HTERT RPE-1 (cell line): ENCODE results near the gene CFAP74.

ENCODE experiments used
- in situ Hi-C: fragments of 300-500 bp; cut with MboI; formaldehyde crosslinking; loops from 4 replicates; pipeline ENCODE4 v1.14.3; 2020; ENCODE audit warnings: low sequenced_read_pairs

Gene CFAP74

DNA sequence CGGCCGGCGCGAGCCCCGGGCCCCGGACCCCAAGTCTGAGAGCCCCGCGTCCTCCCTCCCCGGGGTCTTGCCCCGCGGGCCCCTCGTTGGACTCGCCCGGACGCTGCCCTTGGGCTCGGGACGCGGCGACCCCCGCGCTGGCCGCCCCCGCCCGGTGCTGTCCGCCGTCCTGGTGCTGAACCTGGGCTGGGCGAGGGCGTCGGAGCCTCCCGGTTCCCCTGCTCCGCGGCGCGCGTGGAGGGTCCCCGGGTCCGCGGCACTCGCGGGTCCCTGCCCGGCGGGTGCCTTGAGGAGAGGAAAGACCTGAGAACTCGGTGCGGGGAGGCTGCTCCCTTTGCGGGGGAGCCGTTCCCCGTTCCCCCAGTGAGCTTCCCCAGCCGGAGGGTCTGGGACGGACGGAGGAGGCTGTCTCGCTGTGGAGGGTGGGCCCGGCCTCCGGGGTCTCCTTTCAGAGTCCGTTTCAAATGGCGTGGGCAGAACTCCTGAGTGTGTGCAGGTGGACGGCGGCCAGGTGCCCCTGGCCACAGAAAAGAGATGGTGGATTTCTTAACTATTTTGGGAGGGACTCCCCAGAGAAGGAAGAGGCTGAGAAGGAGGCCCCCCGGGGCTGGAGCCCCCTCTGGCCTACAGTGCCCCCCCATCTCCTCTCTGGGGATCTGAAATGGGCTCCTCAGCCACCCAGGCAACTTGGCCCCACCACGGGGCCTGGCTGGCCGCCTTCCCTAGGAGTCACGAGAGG is 16.2 kb upstream of the CFAP74 start:
- in situ Hi-C loops: no loop called here

DNA sequence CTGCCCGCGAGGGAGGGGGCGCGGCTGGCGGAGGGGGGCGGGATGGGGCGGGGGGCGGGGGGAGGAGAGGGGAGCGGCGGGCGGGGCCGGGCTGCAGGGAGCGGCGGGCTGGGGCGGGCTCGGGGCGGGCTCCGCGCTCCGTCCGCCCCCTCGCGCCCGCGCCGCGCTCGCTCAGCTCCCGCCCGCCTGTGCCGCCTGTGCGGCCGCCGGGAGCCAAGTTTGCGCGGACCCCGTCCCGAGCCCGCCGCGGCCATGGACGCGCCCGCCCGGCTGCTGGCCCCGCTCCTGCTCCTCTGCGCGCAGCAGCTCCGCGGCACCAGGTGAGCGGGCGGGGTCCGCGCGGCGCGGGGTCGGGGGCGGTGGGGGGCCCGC is 15.6 kb upstream of the CFAP74 start, which contains the start of gene GABRD:
Gene GABRD, plus strand, starts transcription at position 174 of the 372 bp plus-strand sequence. Its CDS starts 79 bp downstream, at position 253.
- in situ Hi-C loops: no loop called here

GRCh38 chr1:2018217-2019171 is 14.9 kb upstream of the CFAP74 start:
- in situ Hi-C loops: no loop called here

DNA sequence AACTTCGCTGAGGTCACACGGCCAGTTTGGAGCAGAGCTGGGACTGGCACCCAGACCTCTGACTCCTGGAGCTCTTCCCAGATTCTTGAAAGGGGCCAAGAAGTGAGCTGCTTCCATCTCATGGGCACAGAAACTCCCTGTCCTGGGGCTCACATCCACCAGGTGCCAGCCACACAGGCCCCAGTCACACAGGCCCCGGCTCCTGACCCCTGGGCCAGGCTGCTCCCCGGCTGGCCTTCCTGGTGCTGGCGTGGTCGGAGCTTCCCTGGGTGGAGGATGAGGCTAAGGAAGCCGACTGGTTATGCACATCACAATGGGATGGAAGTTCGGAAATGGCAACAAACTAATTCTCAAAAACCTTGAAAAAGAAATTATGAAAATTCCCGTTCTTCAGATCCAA is 12.5 kb upstream of the CFAP74 start:
- in situ Hi-C loops: no loop called here

DNA sequence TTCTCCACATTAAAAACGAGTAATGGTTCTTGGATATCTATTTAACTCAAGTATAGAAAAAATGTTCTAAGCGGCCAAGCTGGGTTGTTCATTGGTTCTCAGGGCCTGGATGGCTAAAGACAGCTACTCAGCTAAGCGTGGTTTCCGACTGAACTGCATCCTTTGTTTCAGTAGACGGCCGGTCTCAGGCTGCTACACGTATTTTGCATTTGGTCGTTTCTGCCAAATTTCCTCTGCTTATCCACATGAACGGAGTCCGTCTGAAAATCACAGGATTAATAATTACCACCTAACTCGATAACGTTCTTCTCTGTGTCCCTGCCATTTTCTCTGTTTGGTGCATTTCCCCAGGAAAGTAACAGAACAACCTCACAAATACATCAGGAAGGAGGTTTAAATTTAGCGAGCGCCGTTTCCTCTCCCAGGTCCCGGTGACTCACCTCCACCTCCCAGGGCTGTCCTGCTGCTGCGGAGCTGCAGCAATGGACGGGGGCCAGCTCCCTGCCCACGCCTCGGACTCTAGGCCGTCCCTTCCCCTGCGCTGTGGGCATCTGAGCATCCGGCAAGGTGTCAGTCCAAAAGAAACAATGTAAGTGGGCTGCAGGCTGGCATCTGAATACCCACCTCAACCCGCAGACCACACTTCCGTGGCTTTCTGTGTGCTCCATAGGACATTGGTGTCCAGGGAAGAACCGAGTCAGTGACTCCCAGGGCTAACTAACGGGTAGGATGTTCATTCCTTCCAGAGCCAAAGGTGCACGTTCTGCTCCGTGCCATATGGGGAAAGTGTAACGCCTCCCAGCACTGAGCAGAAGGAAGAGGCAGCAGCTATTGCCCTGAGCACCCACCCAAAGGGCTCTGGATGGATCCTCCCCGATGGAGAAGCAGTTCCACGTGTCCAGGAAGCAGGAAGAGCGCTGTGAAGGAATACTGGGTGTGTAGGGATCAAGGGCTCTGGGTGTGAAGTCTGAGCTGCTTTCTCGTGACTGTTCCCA is 11.5 kb upstream of the CFAP74 start:
- in situ Hi-C loops: no loop called here

GRCh38 chr1:2014181-2014580 is 10.6 kb upstream of the CFAP74 start:
- in situ Hi-C loops: no loop called here

DNA sequence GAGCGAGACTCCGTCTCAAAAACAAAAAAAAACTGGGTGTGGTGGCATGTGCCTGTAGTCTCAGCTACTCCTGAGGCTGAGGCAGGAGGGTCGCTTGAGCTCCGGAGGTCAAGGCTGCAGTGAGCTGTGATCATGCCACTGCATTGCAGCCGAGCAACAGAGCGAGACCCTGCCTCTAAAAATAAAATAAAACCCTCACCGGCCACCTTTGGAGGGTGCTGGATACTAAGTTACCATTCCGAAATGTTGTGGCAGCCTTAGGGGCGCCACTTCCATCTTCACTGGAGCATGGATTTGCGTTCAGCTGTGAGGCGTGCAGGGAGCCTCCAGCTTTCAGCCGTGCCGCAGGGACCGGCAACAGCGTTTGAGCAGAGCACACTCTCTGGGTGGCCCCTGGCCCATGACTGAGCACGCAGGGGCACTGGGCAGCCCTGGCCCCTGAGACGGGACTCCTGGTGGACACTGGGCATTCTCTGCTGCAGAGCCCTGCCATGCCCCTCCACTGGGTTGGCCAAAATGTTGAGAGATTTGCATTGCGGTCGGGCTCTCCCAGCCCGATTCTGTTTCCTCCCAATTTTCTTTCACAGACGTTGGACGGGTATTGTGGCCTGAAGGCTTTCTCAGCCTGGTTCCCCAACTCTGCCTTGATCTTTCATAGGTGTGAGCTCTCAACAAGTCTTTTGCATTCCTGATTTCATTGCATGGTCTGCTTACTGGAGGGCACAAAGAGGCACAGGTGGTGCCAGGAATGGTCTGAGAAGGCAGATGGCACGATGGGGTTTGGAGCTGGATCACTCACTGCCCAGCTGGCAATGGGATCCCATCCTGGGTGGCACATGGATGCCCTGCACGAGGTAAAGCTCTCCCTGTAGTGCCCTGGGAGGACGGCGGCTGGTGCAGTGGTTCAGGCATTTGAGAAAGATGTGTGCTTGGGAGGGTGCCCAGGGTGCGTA is 5.8 kb upstream of the CFAP74 start:
- in situ Hi-C loops: no loop called here

DNA sequence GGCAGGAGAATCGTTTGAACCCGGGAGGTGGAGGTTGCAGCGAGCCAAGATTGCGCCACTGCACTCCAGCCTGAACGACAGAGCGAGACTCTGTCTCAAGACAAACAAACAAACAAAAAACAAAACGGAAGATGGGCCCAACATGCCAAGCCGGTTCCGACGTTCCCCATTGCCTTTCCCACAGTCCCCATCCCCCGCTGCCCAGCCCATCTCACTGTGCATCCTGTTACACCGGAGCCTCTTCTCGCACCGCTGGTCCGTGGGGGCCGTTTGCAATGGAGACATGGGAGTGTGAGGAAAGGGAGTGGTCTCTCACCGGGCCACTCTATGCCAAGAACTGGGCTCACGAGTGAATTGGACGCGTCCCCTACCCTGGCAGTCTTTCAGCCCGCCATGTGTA is 1.3 kb upstream of the CFAP74 start:
- in situ Hi-C loops: no loop called here

DNA sequence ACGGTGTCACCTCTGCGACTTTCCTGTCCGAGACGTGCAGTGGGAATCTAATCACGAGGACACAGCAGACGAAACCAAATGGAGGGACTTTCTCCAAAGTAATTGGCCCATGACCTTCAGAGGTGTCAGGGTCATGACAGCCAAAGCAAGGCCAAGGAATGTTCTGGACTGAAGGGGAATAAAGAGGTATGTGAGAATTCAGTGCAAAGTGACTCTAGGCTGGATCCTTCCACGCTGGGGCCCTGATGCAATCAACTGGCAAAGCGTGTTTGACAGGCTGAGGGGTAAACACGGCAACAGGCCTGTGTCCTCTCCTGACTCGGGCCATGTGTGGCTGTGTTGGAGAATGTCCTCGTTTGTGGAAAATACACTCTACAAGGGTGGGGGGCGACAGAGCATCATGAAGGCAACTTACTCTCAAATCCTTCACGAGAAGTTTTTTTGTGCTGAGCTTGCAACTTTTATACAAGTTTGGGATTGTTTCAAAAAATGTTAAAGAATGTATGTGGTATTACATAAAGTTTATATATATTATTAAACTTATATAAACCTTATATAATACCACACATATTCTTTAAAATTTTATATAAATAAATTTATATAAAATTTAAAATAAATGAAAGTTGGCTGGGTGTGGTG is 1.7 kb downstream of the CFAP74 start:
- in situ Hi-C loops: no loop called here

DNA sequence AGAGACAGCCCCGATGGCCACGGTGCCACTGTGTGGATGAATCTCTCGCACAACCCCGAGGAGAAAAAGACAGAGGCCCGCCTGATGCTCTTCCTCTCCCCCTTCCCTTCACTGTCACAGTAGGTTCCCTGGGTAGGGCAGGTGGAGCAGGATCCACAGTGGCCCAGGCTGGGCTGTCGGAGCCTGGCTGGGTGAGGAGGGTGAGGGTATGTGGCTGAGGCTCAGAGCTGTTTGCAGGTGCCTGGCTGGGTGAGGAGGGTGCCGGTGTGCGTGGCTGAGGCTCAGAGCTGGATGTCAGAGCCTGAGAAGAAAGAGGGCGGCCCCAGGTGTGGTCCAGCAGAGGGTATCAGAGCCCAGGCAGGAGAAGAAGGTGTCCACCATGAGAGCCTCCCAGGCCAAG is 2.7 kb downstream of the CFAP74 start:
- in situ Hi-C loops: no loop called here

DNA sequence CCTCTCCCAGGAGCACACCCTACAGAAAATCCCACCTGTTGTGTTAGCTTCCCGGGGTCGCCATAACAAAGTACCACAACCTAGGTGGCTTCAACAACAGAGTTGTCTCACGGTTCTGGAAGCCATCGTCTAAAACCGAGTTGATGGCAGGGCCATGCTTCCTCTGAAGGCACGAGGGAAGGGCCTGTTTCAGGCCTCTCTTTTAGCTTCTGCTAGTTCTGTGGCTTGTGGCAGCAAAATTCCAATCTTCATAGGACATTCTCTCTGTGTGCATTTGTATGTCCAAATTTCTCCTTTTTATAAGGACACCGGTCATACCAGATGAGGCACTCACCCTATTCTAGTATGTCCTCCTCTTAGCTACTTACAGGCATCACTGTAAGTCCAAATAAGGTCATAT is 3.2 kb downstream of the CFAP74 start:
- in situ Hi-C loops: no loop called here

DNA sequence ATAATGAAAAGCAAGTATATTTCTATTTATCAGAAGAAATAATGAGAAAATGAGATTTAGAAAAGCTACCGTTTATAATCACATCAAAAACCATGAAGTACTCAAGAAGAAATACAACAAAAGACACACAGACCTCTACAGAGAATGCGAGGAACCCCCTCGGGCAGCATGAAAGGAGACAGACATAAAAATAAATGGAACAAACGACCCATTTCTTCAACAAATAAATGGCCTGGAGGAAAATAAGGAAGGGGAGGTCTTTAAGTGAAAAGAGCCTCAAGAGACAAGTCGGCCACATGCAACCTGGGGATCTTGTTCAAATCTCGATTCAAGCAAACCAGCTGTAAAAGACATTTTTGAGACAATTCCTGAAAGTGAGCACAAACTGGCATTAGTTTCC is 6.0 kb downstream of the CFAP74 start:
- in situ Hi-C loops: no loop called here

DNA sequence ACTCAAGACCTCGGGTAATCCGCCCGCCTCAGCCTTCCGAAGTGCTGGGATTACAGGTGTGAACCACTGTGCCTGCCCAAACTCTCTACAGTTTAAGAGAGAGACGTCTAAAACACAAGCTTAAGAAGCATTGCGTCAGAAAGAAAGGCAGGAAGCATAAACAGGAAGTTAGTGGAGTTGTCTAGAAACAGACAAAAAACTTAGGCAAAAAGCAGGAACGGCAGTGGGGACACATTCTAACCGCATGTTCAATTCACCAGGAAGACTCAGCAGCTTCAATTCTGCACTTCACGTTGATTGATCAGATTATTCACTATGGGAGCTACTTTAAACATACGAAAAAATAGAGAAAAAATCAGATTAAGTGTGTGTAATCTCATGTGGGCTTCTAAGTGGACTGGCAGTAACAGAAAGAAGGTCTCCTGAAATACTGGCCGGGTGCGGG is 7.4 kb downstream of the CFAP74 start:
- in situ Hi-C loops: no loop called here

GRCh38 chr1:1994536-1994935 is 9.1 kb downstream of the CFAP74 start:
- in situ Hi-C loops: no loop called here

- in situ Hi-C loops: no loop called here
Measured at GRCh38 chr1:1990222-1990621, 13.4 kb downstream of the CFAP74 start.

DNA sequence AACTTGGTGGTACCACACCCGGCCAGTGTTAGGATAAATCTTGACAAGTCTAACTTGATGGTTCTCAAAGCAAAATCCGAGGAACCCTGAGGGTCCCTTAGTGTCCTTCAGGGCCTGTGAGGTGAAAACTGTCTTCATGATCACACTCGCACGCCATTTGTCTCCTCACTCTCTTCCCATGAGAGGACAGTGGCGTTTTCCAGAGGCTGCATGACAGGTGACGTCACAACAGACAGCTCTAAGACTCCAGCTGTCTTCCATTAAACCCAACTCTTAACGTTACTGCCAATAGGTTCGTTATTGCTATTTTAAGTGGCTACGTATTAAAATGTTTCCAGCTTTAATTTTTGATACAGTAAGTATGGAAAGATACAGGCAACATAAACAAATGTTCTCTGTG is 13.8 kb downstream of the CFAP74 start:
- in situ Hi-C loops: no loop called here

DNA sequence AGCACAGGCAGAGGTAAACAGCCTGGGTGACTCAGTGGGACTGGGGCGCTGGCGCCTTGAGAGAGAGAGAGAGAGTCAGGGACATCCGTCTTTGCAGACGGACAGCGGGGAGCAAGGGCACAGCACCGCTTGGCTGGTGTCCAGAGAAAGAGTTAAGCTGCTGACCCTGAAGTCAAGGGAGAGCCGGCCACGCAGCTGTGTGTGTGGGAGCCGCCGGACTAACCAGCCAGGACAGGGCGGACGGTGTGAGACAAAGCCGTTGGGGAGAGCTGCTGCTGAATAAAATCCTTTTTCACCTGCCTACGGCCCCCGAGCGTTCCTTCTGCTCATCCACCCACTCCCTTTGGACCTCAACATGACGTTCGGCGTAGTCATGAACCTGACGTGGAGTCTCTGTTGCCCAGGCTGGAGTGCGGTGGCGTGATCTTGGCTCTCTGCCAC is 14.5 kb downstream of the CFAP74 start:
- in situ Hi-C loops: no loop called here

GRCh38 chr1:1988061-1988945 is 15.3 kb downstream of the CFAP74 start:
- in situ Hi-C loops: no loop called here
